NAMALWA (cell line): Measurements from ENCODE around the gene LSM2.
"Not testable (repeated sequence)": the region's sequence is repeated elsewhere in the genome, so short reads cannot be mapped to it uniquely, and the experiment has no call there.

Experiments used
- DNase-seq: peaks from one replicate; pipeline ENCODE4 v3.0.0-alpha.2; 2015; ENCODE audit warnings: low spot score

Gene LSM2

GRCh38 chr6:31797588-31797987 is 9.2 kb downstream of the LSM2 start:
- DNase-seq = peak; percentile 81

GRCh38 chr6:31796993-31797385 is 9.8 kb downstream of the LSM2 start:
- DNase-seq = no peak

- peak; percentile 84 for DNase-seq
Observed at GRCh38 chr6:31795616-31796298, 11.0 kb downstream of the LSM2 start, which contains the start of gene VARS1. Gene VARS1 (minus strand): TSS chr6:31795752. CDS start chr6:31795217, 535 bp downstream.

GRCh38 chr6:31794866-31795615 is 11.7 kb downstream of the LSM2 start:
- DNase-seq = no peak

- DNase-seq = peak; percentile 61
Observed at GRCh38 chr6:31794294-31794865, 12.4 kb downstream of the LSM2 start.

- not testable (repeated sequence) for DNase-seq
Observed at GRCh38 chr6:31793927-31794245, 12.9 kb downstream of the LSM2 start.

- DNase-seq = no peak
Observed at GRCh38 chr6:31792761-31793171, 14.0 kb downstream of the LSM2 start.

- DNase-seq = no peak
Observed at GRCh38 chr6:31792090-31792374, 14.7 kb downstream of the LSM2 start.

- DNase-seq = peak; percentile 73
Observed at GRCh38 chr6:31791324-31792089, 15.3 kb downstream of the LSM2 start.

GRCh38 chr6:31785475-31785874 is 21.3 kb downstream of the LSM2 start:
- no peak for DNase-seq

- no peak for DNase-seq
Observed at GRCh38 chr6:31784098-31784925, 22.5 kb downstream of the LSM2 start.

GRCh38 chr6:31782126-31782855 is 24.5 kb downstream of the LSM2 start:
- no peak for DNase-seq

GRCh38 chr6:31781244-31782125 is 25.3 kb downstream of the LSM2 start:
- no peak for DNase-seq

- DNase-seq = no peak
Observed at GRCh38 chr6:31780507-31781243, 26.1 kb downstream of the LSM2 start.

GRCh38 chr6:31779908-31780307 is 26.9 kb downstream of the LSM2 start:
- DNase-seq = no peak

GRCh38 chr6:31778999-31779885 is 27.5 kb downstream of the LSM2 start:
- DNase-seq = no peak

- no peak for DNase-seq
Observed at GRCh38 chr6:31778193-31778592, 28.6 kb downstream of the LSM2 start.

GRCh38 chr6:31777667-31778050 is 29.1 kb downstream of the LSM2 start:
- DNase-seq = no peak
